GM19035 (cell line): Measurements from ENCODE around the gene F2RL3.
"Not testable (repeated sequence)": the region's sequence is repeated elsewhere in the genome, so short reads cannot be mapped to it uniquely, and the experiment has no call there.

Experiments
- ATAC-seq: cut with Tn5 transposase; IDR thresholded peaks from one replicate; pipeline ENCODE4 v1.9.1; 2021; ENCODE audit not compliant: unreplicated experiment

Gene F2RL3

GRCh38 chr19:16919496-16919895, 30.7 kb downstream of the F2RL3 start:
- no peak for ATAC-seq

GRCh38 chr19:16920816-16921529, 32.2 kb downstream of the F2RL3 start:
- ATAC-seq, result no peak

GRCh38 chr19:16921766-16922591, 33.2 kb downstream of the F2RL3 start:
- no peak for ATAC-seq

GRCh38 chr19:16922592-16922934, 33.8 kb downstream of the F2RL3 start:
- no peak for ATAC-seq

GRCh38 chr19:16922949-16923348, 34.1 kb downstream of the F2RL3 start:
- ATAC-seq, result no peak

- ATAC-seq, result no peak
These were observed 39.1 kb downstream of the F2RL3 start for GRCh38 chr19:16927883-16928282.

GRCh38 chr19:16928351-16928750, 39.6 kb downstream of the F2RL3 start:
- no peak for ATAC-seq

GRCh38 chr19:16928916-16929315, 40.1 kb downstream of the F2RL3 start:
- no peak for ATAC-seq

- ATAC-seq, result no peak
These were observed 42.0 kb downstream of the F2RL3 start for GRCh38 chr19:16930753-16931152.

GRCh38 chr19:16931306-16931705, 42.5 kb downstream of the F2RL3 start:
- ATAC-seq, result no peak

- no peak for ATAC-seq
These were observed 45.7 kb downstream of the F2RL3 start for GRCh38 chr19:16934489-16934888.

GRCh38 chr19:16936901-16937300, 48.1 kb downstream of the F2RL3 start:
- ATAC-seq, result no peak

GRCh38 chr19:16937796-16938195, 49.0 kb downstream of the F2RL3 start:
- ATAC-seq, result not testable (repeated sequence)

- no peak for ATAC-seq
These were observed 49.4 kb downstream of the F2RL3 start for GRCh38 chr19:16938211-16938610.

- not testable (repeated sequence) for ATAC-seq
These were observed 51.3 kb downstream of the F2RL3 start for GRCh38 chr19:16940063-16940462.

- ATAC-seq, result no peak
These were observed 51.8 kb downstream of the F2RL3 start for GRCh38 chr19:16940626-16941025.
